Kidney glomerular epithelial cell (primary cell): ENCODE data around the gene BRF1.
A peak's percentile ranks its signal among the peaks of the same experiment; 100 is the strongest.

Experiments
- DNase-seq: peaks from one replicate; lab custom pipeline; 2025; lab: John Stamatoyannopoulos, UW

The BRF1 gene

DNA sequence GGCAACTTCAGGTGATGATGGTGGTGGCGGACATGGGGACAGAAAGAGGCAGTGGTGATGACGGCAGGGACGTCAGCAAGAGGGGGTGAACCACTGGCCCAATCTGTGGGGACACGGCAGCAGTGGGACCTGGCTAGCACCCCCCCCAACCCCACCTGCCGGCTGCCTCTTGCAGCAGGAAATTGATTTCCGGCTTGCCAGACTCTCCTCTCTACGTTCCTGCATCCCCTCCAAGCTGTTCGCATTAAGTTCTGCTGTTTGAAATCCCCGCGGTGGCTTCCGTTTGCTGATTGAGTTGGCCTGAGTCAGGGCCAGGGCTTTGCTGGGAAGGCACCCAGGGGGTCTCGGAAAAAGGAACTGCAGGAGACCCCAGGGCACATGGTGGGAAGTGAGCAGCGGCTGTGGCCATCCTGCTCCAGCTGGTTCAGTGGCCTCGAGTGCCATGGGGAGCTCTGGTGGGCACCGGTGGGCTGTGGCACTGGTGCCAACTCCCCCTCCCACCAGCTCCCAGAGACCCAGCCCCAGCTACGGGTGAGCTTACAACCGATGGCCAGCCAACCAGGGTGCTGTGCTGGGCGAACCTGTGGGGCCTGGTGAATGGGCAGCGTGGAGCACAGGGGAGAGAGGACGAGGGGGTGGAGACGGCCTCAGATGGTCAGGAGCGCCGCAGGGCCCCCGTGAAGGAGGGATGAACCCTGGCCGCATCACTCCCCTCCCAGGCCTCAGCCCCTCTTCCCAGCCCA, 105.1 kb downstream of the BRF1 start:
- DNase-seq: no peak

DNA sequence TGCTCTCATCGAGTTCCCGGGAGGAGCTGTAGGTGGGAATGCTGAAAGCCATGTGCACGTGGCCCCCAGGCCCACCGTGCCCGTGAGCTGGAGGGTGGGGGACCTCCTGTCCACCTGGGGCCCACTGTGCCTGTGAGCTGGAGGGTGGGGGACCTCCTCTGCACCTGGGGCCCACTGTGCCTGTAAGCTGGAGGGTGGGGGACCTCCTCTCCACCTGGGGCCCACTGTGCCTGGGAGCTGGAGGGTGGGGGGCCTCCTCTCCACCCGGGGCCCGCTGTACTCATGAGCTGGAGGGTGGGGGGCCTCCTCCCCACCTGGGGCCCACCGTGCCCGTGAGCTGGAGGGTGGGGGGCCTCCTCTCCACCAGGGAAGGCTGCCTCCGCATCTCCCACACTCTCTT, 105.8 kb downstream of the BRF1 start:
- no peak for DNase-seq

- DNase-seq: no peak
These were observed 106.7 kb downstream of the BRF1 start for GRCh38 chr14:105193916-105194782.

- no peak for DNase-seq
These were observed 107.7 kb downstream of the BRF1 start for GRCh38 chr14:105192866-105193731.

DNA sequence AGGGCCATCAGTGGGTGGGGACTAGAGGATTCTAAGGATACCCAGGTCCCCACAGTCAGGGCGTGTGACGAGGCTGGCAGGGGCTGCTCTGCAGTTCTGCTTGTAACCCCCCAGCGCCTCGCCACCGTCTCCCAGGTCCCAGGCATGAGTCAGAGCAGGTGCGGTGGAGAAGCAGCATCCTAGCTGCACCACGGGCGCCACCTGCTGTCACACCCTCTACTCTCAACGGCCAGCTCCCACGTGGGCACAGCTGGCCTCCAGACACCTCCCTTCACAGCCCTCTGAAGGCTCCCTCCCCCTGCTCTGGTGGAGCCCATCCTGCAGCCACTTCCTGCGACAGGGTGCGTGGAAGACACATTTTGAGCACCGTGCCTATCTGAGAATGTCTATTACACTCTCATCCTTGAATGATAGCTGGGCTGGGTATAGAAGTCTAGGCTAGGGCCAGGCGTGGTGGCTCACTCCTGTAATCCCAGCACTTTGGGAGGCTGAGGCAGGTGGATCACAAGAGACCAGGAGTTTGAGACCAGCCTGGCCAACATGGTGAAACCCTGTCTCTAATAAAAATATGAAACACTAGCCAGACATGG, 112.8 kb downstream of the BRF1 start:
- no peak for DNase-seq

DNA sequence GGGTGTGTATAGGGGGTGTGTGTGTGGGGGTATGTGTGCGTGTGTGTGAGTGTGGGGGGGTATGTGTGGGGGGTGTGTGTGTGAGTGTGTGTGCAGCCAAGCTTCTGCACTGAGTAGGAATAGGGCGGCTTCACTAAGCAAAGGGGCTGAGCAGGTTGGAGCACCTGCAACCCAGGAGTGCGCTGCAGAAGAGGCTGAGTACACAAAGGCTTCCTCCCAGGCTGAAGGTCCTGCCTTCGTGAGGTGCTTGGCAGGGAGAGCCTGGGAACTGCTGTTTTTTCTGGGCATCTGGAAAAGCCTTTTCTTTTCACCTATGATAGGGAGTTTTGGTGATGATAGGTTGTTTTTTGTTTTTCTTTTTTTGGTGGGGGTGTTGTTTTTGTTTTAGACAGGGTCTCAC, 113.7 kb downstream of the BRF1 start:
- no peak for DNase-seq

- no peak for DNase-seq
These were observed 114.8 kb downstream of the BRF1 start for GRCh38 chr14:105185973-105186372.

DNA sequence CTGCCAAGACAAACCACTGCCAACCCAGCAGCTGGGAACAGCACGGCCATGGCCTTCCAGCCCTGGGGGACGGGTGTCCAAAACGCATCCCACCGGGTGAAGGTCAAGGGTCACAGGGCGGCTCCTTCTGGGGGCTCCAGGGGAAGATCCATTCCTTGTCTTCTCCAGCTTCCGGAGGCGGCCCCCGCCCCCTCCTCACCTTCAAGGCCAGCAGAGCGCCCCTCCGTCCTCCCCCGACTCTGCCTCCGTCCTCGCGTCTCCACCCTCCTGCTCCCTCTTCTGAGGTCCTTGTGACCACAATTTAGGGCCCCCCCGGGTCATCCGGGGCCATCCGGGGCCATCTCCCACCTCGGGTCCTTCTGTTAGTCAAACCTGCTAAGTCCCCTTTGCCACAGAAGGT, 115.8 kb downstream of the BRF1 start:
- no peak for DNase-seq

DNA sequence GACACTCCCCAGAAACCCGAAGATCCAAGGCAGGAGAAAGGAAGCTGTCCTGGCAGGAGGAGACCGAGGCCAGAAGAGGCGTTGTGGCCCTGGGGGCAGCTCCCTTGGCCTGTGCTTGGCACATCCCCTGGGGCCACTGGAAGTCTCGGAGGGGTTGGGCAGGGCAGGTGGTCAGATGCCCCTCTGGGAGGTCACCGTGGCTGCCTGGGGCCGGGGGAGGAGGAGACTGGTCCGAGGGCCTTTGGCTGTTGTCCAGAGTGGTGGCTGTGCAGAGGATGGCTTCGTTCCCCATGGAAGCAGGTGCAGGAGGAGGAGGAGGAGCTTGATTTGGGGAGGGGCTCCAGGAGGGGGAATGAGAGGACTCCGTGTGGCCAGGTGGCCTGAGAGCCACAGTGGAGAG, 116.3 kb downstream of the BRF1 start:
- DNase-seq: no peak

DNA sequence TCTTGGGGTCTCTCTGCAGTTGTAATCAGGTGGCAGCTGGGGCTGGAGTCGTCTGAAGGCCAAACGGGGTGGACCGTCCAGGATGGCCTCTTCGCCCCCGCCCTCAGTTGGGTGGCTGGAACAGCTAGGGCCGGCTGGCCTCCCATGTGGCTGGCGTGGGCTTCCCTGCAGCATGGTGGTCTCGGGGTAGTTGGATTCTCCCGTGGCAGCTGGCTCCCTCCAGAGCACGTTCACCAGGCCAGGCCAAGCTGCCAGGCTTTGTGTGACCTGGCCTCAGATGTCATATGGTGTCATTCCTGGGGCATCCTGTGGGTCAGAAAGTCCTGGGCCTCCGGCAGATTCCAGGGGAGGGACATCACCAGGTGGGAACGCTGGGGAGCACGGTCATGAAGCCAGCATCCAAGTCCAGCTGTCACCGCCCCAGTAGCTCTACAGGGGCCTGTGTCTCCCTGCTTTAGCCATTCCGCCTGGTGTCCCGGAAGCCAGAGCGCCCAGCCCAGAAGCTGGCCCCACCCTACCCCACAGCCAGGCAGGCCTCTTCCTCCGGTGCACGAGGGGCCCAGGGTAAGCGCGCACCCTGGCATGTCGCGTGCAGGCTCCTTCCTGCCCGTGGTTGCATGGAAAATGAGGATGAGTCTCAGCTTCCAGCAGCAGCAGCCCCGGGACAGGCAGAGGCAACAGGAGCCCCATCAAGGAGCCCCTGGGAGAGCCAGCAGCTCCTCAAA, 118.3 kb downstream of the BRF1 start:
- DNase-seq: no peak

GRCh38 chr14:105181549-105182295, 119.1 kb downstream of the BRF1 start:
- no peak for DNase-seq

DNA sequence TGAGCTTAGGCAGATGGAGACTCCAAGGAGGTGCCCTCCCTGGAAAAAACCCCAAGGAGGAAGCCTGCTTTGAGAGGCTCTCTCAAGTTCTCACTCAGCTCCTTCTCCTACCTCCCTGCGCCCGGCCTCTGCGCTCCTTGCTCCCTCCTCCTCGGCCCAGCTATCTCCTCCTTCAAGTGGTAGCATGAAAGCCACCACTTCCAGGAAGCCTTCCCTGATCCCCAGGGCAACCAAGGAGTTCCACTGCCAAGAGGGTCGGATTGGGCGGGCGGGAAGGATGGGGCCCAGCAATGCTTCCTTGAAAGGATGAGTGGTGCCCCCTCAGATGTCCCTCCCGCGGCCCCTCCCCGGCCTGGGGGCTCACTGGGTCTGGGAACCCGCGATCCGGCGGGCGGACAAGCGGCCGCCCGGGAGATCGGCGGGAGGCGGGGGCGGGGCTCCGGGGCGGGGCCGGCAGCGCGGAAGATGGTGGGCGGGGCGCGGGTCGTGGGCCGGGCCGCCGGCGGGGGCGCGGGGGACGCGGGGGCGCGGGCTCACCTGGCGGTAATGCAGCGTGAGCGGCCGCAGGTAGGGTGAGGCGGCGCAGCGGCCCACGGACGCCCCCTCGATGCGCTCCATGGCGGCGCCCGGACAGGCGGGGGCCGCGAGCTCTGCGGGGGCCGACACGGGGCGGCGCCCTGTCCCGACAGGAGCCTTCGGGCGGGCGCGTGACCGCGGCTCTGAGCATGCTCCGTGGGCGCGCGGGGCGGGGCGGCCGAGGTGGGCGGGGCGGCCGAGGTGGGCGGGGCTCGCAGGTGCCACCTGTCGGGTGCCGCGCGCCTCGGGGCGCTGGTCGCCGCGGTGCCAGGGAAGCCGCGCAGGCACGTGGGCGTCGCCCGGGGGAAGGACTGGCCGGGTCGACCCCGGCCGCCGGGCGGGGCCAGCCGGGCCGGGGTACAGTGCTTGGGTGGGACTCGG, 119.9 kb downstream of the BRF1 start, which contains the start of gene NUDT14:
NUDT14 (minus strand) TSS at position 721 of the 957 bp plus-strand sequence; CDS start at position 618, 103 bp downstream.
- DNase-seq: peak; percentile 30

GRCh38 chr14:105179191-105179590, 121.6 kb downstream of the BRF1 start:
- DNase-seq: no peak

GRCh38 chr14:105178868-105179140, 122.0 kb downstream of the BRF1 start:
- DNase-seq: no peak

DNA sequence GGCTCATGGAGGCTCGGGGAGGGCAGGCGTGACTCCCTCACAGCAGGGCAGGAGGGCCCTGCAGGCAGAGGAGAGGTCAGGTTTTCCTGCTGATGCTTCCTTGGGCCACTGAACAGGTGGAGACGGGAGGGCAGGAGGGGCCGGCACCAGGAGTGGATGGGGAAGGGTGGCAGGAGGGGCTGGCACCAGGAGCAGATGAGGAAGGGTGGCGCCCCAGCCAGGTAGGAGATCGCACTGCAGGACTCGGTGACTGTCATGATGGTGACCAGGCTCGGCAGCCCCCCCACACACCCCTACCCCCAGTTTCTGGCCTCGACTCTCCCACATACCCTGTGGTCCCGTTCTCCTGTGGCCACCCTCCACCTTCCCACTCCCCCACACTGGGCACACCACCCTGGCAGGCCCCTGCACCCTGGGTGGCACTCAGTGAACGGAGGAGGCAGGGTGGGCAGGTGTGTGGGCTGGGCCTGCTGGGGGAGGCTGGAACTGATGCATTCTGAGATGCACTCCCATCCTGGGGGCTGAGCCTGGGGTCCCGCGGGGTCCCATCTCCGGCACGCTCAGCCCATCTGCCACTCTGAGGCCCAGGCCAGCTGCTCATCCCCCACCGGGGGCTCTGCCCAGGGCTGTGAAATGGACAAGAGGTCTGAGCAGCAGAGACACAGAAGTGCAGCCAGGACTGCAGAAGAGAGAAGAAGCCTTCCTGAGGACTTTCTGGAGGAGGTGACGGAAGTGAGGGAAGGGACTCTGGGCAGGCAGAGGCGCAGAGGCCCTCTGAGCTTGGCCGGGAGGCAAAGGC, 122.5 kb downstream of the BRF1 start:
- DNase-seq: no peak

- DNase-seq: no peak
These were observed 123.7 kb downstream of the BRF1 start for GRCh38 chr14:105177082-105177481.

DNA sequence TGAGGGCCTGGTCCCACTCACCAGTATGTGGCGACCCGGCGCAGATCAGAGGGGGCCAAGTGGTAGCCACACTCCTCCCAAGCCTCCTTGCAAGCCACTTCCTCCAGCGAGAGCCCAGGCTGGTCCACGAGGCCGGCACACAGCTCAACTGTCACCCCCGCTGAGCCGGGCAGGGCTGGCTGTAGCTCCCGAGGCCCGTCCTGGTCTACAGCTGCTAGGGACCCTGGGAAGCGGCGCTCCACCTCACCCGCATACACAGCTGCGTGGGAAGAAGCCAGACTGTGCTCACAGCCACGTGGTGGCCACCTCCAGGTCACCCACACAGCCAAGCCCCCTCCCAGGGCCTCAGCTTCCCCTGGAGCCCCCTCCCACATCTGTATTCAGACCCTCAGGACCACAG, 124.3 kb downstream of the BRF1 start:
- no peak for DNase-seq
